ENCODE measurements around the gene UBXN4. TPM values are rescaled to one million over a fixed set of nuclear protein-coding genes. Genes with fewer than 3 reads are reported as not detected.
"Not testable (repeated sequence)": the region's sequence is repeated elsewhere in the genome, so short reads cannot be mapped to it uniquely, and the experiment has no call there.

The UBXN4 gene
- total RNA-seq, 1 donor from 2014 or later, result 98.3 TPM

GRCh38 chr2:135762530-135762929 lies 20.9 kb downstream of the UBXN4 start:
- DNase-seq (ENCODE audit: low spot score), result no peak

GRCh38 chr2:135768863-135769262 lies 27.2 kb downstream of the UBXN4 start:
- no peak for DNase-seq (ENCODE audit: low spot score)

- DNase-seq (ENCODE audit: low spot score), result no peak
Observed at GRCh38 chr2:135773319-135773718, 31.7 kb downstream of the UBXN4 start.

DNA sequence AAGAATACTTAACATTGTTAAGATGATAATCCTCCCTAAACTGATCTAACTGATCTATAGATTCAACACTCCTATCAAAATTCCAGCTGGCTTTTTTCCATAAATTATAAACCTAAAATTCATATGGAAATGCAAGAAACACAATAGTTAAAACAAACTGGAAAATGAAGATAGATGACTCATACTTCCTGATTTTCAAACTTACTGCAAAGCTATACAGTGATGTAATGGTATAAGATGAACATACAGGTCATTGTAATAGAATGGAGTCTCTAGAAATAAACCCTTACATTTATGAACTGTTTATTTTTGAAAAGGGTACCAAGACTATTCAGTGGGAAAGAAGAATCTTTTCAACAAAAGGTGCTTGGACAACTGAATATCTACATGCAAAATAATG lies 32.3 kb downstream of the UBXN4 start:
- no peak for DNase-seq (ENCODE audit: low spot score)

DNA sequence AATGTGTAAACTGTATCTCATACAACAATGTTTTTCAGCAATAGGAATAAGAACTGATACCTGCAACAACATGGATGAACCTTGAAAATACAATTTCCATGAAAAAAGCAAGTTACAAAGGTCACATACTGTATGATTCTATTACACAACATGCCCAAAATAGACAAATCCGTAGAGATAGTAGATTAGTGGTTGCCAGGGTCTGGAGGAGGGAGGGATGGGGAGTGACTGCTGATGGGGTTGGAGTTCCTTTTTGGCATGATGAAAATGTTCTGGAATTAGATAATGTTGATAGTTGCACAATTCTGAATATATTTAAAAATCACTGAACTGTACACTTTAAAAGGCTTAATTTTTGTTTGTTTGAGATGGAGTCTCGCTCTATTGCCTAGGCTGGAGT lies 33.8 kb downstream of the UBXN4 start:
- no peak for DNase-seq (ENCODE audit: low spot score)

- DNase-seq (ENCODE audit: low spot score), result no peak
Observed at GRCh38 chr2:135776367-135776766, 34.7 kb downstream of the UBXN4 start.

- no peak for DNase-seq (ENCODE audit: low spot score)
Observed at GRCh38 chr2:135782231-135782630, 40.6 kb downstream of the UBXN4 start.

DNA sequence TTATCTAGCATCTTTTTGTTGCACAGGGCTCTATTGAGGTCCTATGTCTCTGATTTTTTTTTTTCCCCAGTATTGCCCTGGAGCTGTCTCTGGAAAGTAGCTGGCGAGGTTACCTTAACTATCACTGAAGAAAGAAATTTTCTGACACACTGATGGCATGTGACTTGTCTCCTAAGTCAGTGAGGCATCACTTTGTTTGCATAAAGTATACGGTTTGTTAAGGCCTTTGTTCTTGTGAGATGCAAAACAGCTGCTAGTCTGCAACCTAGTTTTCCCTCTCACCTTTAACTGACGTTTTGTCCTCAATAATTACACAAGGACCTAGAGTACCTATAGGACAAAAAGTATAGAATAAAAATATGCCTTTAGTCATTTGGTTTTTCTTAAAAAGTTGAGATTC lies 41.8 kb downstream of the UBXN4 start:
- DNase-seq (ENCODE audit: low spot score), result no peak

GRCh38 chr2:135785032-135785431 lies 43.4 kb downstream of the UBXN4 start:
- DNase-seq (ENCODE audit: low spot score), result no peak

- no peak for DNase-seq (ENCODE audit: low spot score)
Observed at GRCh38 chr2:135786823-135787222, 45.2 kb downstream of the UBXN4 start.

GRCh38 chr2:135790423-135790822 lies 48.8 kb downstream of the UBXN4 start:
- no peak for DNase-seq (ENCODE audit: low spot score)

- DNase-seq (ENCODE audit: low spot score), result no peak
Observed at GRCh38 chr2:135791418-135792190, 49.9 kb downstream of the UBXN4 start.

GRCh38 chr2:135792401-135793150 lies 50.9 kb downstream of the UBXN4 start:
- DNase-seq (ENCODE audit: low spot score), result no peak

DNA sequence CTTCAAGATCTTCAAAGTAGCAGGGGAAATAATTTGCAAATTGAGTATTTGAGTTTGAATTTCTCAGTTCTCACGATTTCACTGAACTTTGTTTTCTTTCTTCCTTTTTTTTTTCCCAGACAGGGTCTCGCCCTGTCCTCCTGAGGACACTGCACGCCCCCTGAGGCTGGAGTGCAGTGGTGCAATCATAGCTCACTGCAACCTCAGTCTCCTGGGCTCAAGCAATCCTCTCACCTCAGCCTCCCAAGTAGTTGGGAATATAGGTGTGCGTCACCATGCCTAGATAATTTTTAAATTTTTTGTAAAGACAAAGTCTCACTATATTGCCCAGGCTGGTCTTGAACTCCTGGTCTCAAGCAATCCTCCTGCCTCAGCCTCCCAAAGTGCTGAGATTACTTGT lies 54.0 kb downstream of the UBXN4 start:
- DNase-seq (ENCODE audit: low spot score), result not testable (repeated sequence)

DNA sequence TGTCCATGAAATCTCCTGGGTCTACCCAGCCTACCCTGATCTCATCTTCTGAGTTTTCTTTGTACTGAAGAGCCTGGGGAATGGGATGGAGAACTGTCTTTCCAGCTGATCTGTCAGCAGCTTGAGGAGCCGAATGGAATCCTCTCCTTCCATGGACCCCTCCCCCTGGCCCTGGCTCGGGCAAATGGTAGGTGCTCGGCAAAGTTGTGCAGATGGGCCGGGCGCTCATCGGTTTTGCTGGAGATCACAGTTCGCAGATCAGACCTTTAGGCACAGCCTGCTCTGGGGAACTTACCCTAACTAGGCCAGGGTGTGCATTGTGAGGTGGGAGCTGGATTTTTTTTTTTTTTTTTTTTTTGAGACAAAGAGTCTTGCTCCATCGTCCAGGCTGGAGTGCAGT lies 55.0 kb downstream of the UBXN4 start:
- no peak for DNase-seq (ENCODE audit: low spot score)

- no peak for DNase-seq (ENCODE audit: low spot score)
Observed at GRCh38 chr2:135797497-135798274, 56.0 kb downstream of the UBXN4 start.

GRCh38 chr2:135798275-135798705 lies 56.6 kb downstream of the UBXN4 start:
- no peak for DNase-seq (ENCODE audit: low spot score)

GRCh38 chr2:135798762-135799161 lies 57.1 kb downstream of the UBXN4 start:
- no peak for DNase-seq (ENCODE audit: low spot score)

DNA sequence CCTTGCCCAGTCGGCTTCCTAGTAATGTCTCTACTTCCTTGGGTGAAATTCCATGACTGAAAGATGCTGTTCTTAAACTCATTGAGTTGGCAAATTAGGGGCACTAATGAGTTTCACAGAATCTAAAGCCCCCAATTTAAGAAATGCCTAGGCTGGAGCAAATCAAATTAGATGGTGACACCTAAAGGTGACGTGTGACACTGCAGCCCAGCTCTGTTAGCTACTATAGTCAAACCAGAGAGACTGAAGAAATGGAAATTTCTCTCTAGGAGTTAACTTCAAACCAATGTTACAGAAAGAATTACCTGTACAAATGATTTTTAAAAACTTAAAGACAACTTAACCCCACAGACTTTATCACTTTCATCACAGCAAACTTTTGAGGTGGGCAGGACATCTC lies 58.1 kb downstream of the UBXN4 start:
- no peak for DNase-seq (ENCODE audit: low spot score)

- DNase-seq (ENCODE audit: low spot score), result no peak
Observed at GRCh38 chr2:135800513-135801460, 59.1 kb downstream of the UBXN4 start.

DNA sequence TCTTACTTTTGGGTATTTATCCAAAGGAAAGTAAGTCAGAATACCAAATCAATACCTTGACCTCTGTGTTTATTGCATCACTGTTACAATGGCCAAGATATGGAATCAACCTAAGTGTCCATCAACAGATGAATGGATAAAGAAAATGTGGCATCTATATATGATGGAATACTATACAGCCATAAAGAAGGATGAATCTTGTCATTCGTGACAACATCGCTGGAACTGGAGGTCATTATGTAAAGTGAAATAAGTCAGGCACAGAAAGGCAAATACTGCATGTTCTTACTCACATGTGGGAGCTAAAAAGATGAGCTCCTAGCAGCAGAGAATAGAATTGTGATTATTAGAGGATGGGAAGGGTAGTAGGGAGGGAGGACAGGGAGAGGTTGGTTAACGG lies 60.7 kb downstream of the UBXN4 start:
- no peak for DNase-seq (ENCODE audit: low spot score)

Data from mesenteric fat pad (tissue), 1 donor.